GM13977 (cell line): ENCODE results near the gene CCDC93.

Experiments
- DNase-seq: peaks from one replicate; pipeline ENCODE4 v3.0.0; 2012; ENCODE audit warnings: low spot score
- in situ Hi-C: fragments of 300-500 bp; cut with MboI; formaldehyde crosslinking; loops from one replicate; pipeline ENCODE4 v1.12.0; 2022; ENCODE audit warnings: low sequenced_read_pairs, low pct_unique_long_range_greater_than_20kb, mixed read lengths, inconsistent platforms; ENCODE audit not compliant: unreplicated experiment
- TF ChIP-seq, protein P1 (sequence below): IDR thresholded peaks from 2 replicates; pipeline ENCODE4 v1.5.1; 2012; ENCODE audit warnings: mild to moderate bottlenecking, control low read depth; ENCODE audit not compliant: insufficient read depth; ENCODE audit errors: extremely low read depth, missing control alignments

CCDC93 gene

DNA sequence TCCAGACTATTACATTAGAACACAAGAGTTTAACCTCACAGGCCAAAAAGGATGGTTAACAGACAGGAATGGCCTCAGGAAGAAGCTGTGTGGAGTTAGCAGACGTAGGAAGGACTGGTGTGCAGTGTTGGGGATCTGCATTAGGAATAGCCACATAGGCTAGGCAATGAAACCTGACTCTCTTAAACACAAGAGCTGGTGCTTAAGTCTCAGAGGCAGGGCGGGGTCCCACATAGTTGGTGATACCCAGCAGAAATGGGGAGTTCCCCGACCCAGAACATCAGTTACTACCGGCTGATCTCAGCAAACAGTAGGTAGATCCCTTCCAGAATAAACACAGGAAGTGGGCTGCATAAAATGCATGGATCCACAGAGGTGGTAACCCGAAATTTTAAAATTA lies 64.1 kb downstream of the CCDC93 start:
- TF ChIP-seq, protein P1, sequence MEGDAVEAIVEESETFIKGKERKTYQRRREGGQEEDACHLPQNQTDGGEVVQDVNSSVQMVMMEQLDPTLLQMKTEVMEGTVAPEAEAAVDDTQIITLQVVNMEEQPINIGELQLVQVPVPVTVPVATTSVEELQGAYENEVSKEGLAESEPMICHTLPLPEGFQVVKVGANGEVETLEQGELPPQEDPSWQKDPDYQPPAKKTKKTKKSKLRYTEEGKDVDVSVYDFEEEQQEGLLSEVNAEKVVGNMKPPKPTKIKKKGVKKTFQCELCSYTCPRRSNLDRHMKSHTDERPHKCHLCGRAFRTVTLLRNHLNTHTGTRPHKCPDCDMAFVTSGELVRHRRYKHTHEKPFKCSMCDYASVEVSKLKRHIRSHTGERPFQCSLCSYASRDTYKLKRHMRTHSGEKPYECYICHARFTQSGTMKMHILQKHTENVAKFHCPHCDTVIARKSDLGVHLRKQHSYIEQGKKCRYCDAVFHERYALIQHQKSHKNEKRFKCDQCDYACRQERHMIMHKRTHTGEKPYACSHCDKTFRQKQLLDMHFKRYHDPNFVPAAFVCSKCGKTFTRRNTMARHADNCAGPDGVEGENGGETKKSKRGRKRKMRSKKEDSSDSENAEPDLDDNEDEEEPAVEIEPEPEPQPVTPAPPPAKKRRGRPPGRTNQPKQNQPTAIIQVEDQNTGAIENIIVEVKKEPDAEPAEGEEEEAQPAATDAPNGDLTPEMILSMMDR = no peak
- DNase-seq = no peak
- in situ Hi-C loops = no loop called here

DNA sequence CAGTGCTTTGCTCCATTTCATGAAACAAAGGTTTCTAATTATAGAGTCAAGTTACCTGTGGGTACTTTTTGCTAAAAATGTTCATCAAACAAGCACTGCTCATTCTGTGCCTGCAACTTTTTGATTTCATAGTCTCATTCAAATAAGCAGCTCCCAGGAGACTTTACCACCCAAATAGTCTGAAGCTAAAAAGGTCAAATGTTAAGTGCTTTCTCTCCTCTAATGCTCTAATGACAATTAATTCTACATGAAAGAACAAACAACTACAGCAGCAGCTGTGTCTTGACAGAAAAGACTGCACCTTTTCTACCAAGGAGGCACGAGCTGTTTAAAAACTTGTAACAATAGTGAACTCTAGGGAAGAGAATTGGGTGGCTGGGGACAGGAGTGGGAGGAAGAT lies 65.3 kb downstream of the CCDC93 start:
- DNase-seq = no peak
- in situ Hi-C loops = no loop called here
- TF ChIP-seq, protein P1 = no peak

DNA sequence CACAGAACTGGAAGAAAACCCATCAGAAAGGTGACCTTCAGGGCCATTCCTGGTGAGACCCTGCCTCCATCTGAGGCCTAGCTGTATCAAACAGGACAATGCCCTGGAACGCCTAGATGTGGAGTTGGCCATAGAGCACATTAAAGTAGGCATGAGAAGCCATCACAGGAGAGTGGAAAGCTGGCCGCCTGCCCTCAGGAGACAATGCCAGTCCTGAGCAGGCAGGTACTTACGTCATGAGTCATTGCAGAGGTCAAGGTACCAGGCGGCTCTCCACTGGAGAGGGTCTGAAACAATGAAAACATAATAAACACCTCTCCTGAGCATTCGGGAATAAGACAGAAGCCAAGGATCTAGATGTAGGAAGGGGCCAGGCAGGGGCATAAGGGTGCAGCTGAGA lies 68.6 kb downstream of the CCDC93 start:
- in situ Hi-C loops = no loop called here
- DNase-seq = no peak
- TF ChIP-seq, protein P1 = no peak

DNA sequence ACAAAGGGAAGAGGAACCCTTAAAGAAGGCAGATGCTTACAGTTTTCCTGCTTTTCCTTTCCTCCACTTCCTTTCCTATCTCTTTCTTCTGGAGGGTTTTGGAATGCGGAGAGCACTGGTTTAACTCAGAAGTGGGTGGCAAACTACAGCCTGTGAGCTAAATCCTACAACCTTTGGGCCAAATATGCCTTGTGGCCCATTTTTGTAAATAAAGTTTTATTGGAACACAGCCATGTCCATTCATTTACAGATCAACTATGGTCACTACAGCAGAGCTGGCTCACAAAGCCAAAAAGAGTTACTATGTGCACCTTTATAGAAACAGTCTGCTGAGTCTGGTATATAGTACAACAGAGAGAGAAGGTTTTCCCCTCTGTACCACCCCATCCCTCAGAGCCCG lies 69.1 kb downstream of the CCDC93 start:
- TF ChIP-seq, protein P1 = no peak
- in situ Hi-C loops = no loop called here

DNA sequence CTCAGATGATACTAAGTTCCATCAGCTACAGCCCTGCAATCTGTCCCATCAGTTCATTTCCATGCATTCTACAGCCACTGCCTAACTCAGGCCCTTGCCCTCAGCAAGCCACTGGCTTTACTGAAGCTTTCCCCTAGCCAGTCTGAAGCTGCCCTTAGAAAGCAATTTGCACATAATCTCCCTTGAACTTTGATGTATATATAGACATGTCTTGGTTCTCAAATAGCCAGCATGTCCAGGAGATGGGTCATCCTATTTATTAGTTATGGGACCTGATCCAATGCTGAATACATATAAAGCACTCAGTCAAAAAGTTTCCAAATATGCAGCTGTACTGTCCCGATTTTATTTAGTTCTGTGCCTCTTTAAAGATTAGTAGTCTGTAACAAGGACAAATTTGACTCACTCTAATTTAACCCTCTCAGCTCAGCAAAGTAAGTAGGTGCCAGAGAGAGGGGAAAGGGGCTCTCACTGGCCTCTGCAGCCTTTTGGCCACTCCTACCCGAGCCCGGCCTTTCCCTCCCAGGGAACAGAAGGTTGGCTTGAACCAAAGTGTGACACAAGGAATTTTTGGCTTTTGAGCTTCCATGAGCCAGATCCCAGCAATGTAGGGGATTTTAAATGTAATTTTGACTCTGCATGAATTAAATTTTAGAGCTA lies 70.7 kb downstream of the CCDC93 start:
- TF ChIP-seq, protein P1 = no peak
- no peak for DNase-seq
- in situ Hi-C loops = no loop called here

More for the DNA sequence above, 69.1 kb downstream of the CCDC93 start:
- no peak for DNase-seq

DNA sequence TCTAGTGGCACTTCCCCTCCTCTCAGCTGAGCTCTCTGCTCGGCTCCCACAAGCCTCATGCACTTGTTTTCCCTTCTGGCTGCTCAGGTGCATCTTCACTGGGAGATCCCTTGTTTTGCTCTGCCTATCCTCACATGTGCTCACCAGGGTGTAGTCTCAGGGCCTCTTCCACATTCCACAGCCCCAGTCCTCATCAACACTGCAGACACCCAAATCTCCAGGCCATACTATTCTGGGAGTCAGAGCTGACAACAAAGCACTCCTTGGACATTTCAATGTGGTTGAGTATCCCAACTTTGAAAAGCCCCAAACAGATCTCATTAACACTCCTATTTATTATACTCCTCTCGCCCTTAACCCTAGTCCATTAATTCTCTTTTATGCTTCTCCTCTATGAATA lies 71.3 kb downstream of the CCDC93 start:
- TF ChIP-seq, protein P1 = no peak
- in situ Hi-C loops = no loop called here
- DNase-seq = no peak
